Prostate gland (tissue), 1 donor: Measurements from ENCODE around the gene RSAD2.

ENCODE experiments used
- POLR2A ChIP-seq: fragments of 450-650 bp; IDR thresholded peaks from one replicate; pipeline ENCODE4 v1.6.1; 2016; ENCODE audit warnings: antibody characterized with exemption, mild to moderate bottlenecking
- POLR2AphosphoS5 ChIP-seq: sonication (generic); formaldehyde crosslinking; IDR thresholded peaks from one replicate; pipeline ENCODE4 v1.6.1; 2017; ENCODE audit warnings: antibody characterized with exemption

DNA sequence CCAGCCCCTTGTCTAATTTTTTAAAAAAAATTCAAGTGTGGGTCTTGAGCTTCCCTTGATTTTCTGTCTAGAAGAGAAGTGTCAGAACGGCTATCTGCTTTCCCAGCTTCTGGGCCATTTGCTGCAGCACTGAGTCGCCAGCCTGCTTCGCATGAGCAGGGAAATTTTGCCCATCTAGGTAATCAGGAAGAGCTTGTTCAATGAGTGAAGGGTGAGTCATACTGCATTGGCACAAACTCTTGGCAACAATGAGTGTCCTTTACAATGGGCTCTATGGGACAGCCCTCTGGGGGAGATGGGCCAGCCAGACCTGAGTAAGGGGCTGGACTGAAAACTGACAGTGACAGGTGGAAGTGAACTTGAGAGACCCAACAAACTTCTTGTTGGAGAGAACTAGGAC lies 37.3 kb downstream of the RSAD2 start:
- TF ChIP-seq POLR2A (no peak), POLR2AphosphoS5 (no peak)
